Measurements from ENCODE around the gene NXPH2.

NXPH2 gene

GRCh38 chr2:138814123-138814898 lies 34.1 kb upstream of the NXPH2 start:
- H3K4me3 ChIP-seq (ENCODE audit: low read length) = no peak overlapping the region
- no peak for DNase-seq (ENCODE audit: low read depth)
- peak; percentile 45 for TF ChIP-seq CTCF (conservative IDR thresholded peaks at IDR 0.05; ENCODE audit: low read depth, low read length)

GRCh38 chr2:138811431-138811830 lies 31.2 kb upstream of the NXPH2 start:
- no peak for DNase-seq (ENCODE audit: low read depth)
- no peak for TF ChIP-seq CTCF (conservative IDR thresholded peaks at IDR 0.05; ENCODE audit: low read depth, low read length)
- H3K4me3 ChIP-seq (ENCODE audit: low read length) = no peak overlapping the region

GRCh38 chr2:138794724-138795123 lies 14.5 kb upstream of the NXPH2 start:
- no peak for TF ChIP-seq CTCF (conservative IDR thresholded peaks at IDR 0.05; ENCODE audit: low read depth, low read length)

GRCh38 chr2:138787053-138787666 lies 7.0 kb upstream of the NXPH2 start:
- DNase-seq (ENCODE audit: low read depth) = no peak
- no peak overlapping the region for H3K4me3 ChIP-seq (ENCODE audit: low read length)
- TF ChIP-seq CTCF (conservative IDR thresholded peaks at IDR 0.05; ENCODE audit: low read depth, low read length) = peak; percentile 77

More at GRCh38 chr2:138794724-138795123, 14.5 kb upstream of the NXPH2 start:
- H3K4me3 ChIP-seq (ENCODE audit: low read length) = no peak overlapping the region
- DNase-seq (ENCODE audit: low read depth) = no peak

- no peak for TF ChIP-seq CTCF (conservative IDR thresholded peaks at IDR 0.05; ENCODE audit: low read depth, low read length)
- DNase-seq (ENCODE audit: low read depth) = no peak
- H3K4me3 ChIP-seq (ENCODE audit: low read length) = no peak overlapping the region
These were observed 2.2 kb upstream of the NXPH2 start for GRCh38 chr2:138782383-138782782.

GRCh38 chr2:138780908-138781307 lies 718 bp upstream of the NXPH2 start:
- DNase-seq (ENCODE audit: low read depth) = no peak
- no peak for TF ChIP-seq CTCF (conservative IDR thresholded peaks at IDR 0.05; ENCODE audit: low read depth, low read length)
- H3K4me3 ChIP-seq (ENCODE audit: low read length) = peak overlapping the region; percentile 24

GRCh38 chr2:138780446-138780880 lies 273 bp upstream of the NXPH2 start:
- H3K4me3 ChIP-seq (ENCODE audit: low read length) = peak overlapping the region; percentile 24
- TF ChIP-seq CTCF (conservative IDR thresholded peaks at IDR 0.05; ENCODE audit: low read depth, low read length) = no peak

More at GRCh38 chr2:138780446-138780880, 273 bp upstream of the NXPH2 start:
- DNase-seq (ENCODE audit: low read depth) = no peak

All from retinal pigment epithelial cell (primary cell).